A549 (cell line): Measurements from ENCODE around the gene ICE2.

Source experiments
- CHD2 ChIP-seq: fragments of 150-350 bp; IDR thresholded peaks from 2 replicates; pipeline ENCODE4 v1.6.1; 2014; ENCODE audit warnings: low read length; ENCODE audit not compliant: partially characterized antibody
- CTCF ChIP-seq: fragments of >200 bp; sonication (Bioruptor Twin); formaldehyde crosslinking; IDR thresholded peaks from 3 replicates; pipeline ENCODE4 v1.5.1; 2016
- PBX3 ChIP-seq: IDR thresholded peaks from 2 replicates; pipeline ENCODE4 v1.6.1; 2012
- RFX5 ChIP-seq: fragments of 450-650 bp; IDR thresholded peaks from 2 replicates; pipeline ENCODE4 v1.7.1; 2014; ENCODE audit warnings: antibody characterized with exemption, mild to moderate bottlenecking, moderate library complexity
- USF2 ChIP-seq: fragments of 450-650 bp; IDR thresholded peaks from 2 replicates; pipeline ENCODE4 v1.6.1; 2014; ENCODE audit warnings: antibody characterized with exemption

- no peak for TF ChIP-seq CTCF
- no peak for TF ChIP-seq RFX5
- TF ChIP-seq CHD2, result no peak
- no peak for TF ChIP-seq PBX3
- no peak for TF ChIP-seq USF2
Observed at GRCh38 chr15:60473135-60473534, 5.8 kb downstream of the ICE2 start.
